K562 (cell line): Measurements from ENCODE around the gene RPL39L.

Experiments used
- CTCF ChIP-seq, 3 experiments: IDR thresholded peaks in 2 of 3; conservative IDR thresholded peaks in 1 of 3; 2 replicates each; pipeline ENCODE4 v1.5.1; 2011 to 2012; ENCODE audit warnings: low read length in 3 of 3, mild to moderate bottlenecking in 3 of 3, control low read depth in 2 of 3, improper control_type of control experiment in 1 of 3, inconsistent platforms in 1 of 3, low read depth in 1 of 3, mixed read lengths in 1 of 3, moderate library complexity in 1 of 3; ENCODE audit not compliant: insufficient read depth in 2 of 3
- EZH2 ChIP-seq: IDR thresholded peaks from 2 replicates; pipeline ENCODE4 v1.6.1; 2012; ENCODE audit warnings: low read depth, mild to moderate bottlenecking, inconsistent platforms, low read length, borderline replicate concordance
- FIP1L1 ChIP-seq: fragments of 200-400 bp; formaldehyde crosslinking; IDR thresholded peaks from 2 replicates; pipeline ENCODE4 v1.6.1; 2018; ENCODE audit warnings: mild to moderate bottlenecking, low read depth, low read length; ENCODE audit not compliant: poor library complexity, severe bottlenecking
- KAT7 ChIP-seq: sonication (generic); formaldehyde crosslinking; IDR thresholded peaks from 2 replicates; pipeline ENCODE4 v1.8.0; 2022; ENCODE audit warnings: missing genetic modification reagents, mild to moderate bottlenecking, borderline replicate concordance
- MXD1 ChIP-seq: fragments of 250-450 bp; sonication (Bioruptor Pico); IDR thresholded peaks from 2 replicates; pipeline ENCODE4 v1.8.0; 2021; ENCODE audit warnings: borderline replicate concordance, mild to moderate bottlenecking, moderate library complexity; ENCODE audit not compliant: poor library complexity, severe bottlenecking
- TCF3 ChIP-seq: sonication (generic); formaldehyde crosslinking; IDR thresholded peaks from 2 replicates; pipeline ENCODE4 v1.4.0; 2020; ENCODE audit warnings: mild to moderate bottlenecking, missing genetic modification reagents
- ZNF324 ChIP-seq: fragments of 250-450 bp; sonication (Bioruptor Pico); IDR thresholded peaks from 2 replicates; pipeline ENCODE4 v1.4.0; 2020; ENCODE audit warnings: mild to moderate bottlenecking
- ZNF407 ChIP-seq: fragments of 450-650 bp; IDR thresholded peaks from 2 replicates; pipeline ENCODE4 v1.6.1; 2016; ENCODE audit warnings: low read depth

- TF ChIP-seq ZNF324 (CRISPR knock-in tag) (no peak), KAT7 (CRISPR knock-in tag) (no peak), TCF3 (CRISPR knock-in tag) (no peak), FIP1L1 (no peak), MXD1 (CRISPR knock-in tag) (no peak), CTCF (IDR thresholded peaks at IDR 0.05 in 2 of 3, conservative IDR thresholded peaks at IDR 0.05 in 1 of 3; ENCODE audit: insufficient read depth in 2 of 3, low read depth in 1 of 3, low read length in 3 of 3) (no peak), EZH2 (no peak), ZNF407 (no peak)
Observed at GRCh38 chr3:187085933-187086332, 53.4 kb downstream of the RPL39L start.
